Activated CD8-positive, alpha-beta memory T cell treated with anti-CD3 and anti-CD28 coated beads for 36 hours (primary cell): ENCODE data around the gene TMPRSS4. TPM values are rescaled to one million over a fixed set of nuclear protein-coding genes. Genes with fewer than 3 reads are reported as not detected.

Experiments used
- CTCF ChIA-PET: fragments of 350-600 bp; sonication (Branson Sonifier 250); formaldehyde crosslinking; loops from one replicate; lab custom pipeline; 2021; ENCODE audit warnings: antibody characterized with exemption; lab: Charles Lee
- POLR2A ChIA-PET: fragments of 350-600 bp; sonication (Branson Sonifier 250); formaldehyde crosslinking; loops from one replicate; lab custom pipeline; 2021; ENCODE audit warnings: antibody characterized with exemption; lab: Charles Lee
- total RNA-seq, 2 experiments: library from RNA; stranded (reverse); gene quantifications; one replicate each; pipeline ENCODE4 v1.2.3, GENCODE V29; 2021

The TMPRSS4 gene
- total RNA-seq, 2 experiments from 2014 or later, result not detected

DNA sequence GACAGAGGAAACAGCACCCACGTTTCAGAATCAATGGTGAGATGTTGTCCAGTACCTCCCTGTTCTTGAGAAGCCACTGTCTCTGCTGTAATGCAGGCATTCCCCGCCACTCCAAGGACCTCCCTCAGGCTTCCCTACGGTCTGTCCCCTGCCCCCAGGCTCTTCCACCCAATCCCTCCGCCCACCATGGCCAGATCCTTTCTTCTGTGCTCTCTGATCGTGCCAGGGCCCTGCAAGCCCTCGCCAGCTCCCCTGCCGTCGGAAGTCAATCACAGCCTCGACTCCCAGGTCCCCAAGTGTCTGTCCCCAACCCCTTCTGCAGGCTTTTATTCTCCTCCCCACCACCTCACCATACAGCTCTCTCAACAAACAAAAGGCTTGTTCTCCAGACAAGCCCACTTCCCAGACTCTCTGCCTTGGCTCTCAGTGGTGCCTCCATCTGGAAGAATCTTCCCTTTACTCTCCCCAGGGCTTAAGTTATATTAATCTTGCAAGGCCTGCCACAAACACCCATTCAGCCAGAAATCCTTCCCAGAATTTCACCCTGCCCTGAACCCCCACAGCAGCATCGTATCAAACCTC, 62.1 kb downstream of the TMPRSS4 start:
- ChIA-PET POLR2A (no interaction called here), CTCF (interaction anchor here (1.2 kb wide), 1 partner anchor 47 kb away, joined by 3 read pairs; no protein-coding TSS in a partner anchor)

DNA sequence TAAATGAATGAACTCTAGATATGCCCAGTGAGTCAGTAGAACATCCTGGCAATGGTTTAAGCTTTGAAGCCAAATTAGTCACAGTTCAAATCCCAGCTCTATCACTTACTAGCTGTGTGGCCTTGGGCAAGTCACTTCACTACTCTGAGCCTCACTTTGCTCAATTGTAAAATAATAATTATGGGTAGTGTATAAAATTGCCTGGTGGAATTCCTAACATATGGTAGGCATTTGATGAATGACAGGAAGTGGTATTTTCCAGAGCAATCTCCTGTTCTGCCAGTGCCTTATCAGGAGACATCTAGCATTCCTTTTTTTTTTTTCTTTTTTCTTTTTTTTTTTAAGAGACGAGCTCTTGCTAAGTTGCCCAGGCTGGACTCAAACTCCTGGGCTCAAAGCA, 62.7 kb downstream of the TMPRSS4 start:
- ChIA-PET CTCF (interaction anchor here (0.6 to 1.2 kb wide), 3 partner anchors 46 to 118 kb away, joined by 3 to 5 read pairs (median 3); no protein-coding TSS in a partner anchor), POLR2A (interaction anchor here (0.7 kb wide), 2 partner anchors 15 to 170 kb away, joined by 3 to 4 read pairs; no protein-coding TSS in a partner anchor)

DNA sequence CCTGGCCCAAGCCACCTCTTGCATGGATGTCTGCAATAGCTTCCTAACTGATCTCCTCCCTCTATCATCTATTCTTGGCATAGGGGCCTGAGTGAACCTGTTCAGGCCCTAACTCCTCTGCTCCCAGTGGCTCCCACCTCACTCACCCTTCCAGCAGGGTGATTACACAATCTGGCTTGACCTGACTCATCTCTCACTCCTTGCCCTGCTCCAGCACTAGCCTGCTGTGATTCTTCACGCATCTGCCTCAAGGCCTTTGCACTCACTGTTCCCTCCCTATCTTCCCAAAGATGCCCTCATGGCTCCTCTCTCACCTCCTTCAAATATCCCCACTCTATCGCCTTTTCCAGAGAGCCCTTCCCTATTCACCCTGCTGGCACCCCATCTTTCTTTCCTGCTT, 65.2 kb downstream of the TMPRSS4 start:
- ChIA-PET CTCF (interaction anchor here (1.1 to 1.2 kb wide), 2 partner anchors 29 to 56 kb away, joined by 3 read pairs; no protein-coding TSS in a partner anchor), POLR2A (no interaction called here)

DNA sequence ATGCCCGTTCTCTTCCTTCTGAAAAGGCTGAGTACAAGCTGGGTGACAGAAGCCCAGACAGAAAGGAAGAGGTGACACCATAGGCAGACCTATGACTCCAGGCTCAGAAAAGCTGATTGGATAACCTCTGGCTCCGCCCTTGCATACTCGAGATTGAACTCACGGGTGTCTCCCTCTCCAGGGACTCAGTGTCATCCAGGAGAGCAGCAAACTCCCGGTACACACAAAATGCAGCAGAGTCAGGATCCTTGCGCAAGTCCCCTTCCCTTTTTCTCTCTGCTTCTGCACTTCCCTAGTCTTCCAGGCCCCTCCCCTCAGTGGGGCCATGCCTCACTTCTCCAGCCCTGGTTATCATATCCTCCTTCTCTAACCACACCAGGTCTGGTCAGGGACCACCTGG, 65.9 kb downstream of the TMPRSS4 start:
- ChIA-PET POLR2A (no interaction called here), CTCF (interaction anchor here (0.5 to 2.0 kb wide), 2 partner anchors 16 to 153 kb away, joined by 3 to 6 read pairs; no protein-coding TSS in a partner anchor)

DNA sequence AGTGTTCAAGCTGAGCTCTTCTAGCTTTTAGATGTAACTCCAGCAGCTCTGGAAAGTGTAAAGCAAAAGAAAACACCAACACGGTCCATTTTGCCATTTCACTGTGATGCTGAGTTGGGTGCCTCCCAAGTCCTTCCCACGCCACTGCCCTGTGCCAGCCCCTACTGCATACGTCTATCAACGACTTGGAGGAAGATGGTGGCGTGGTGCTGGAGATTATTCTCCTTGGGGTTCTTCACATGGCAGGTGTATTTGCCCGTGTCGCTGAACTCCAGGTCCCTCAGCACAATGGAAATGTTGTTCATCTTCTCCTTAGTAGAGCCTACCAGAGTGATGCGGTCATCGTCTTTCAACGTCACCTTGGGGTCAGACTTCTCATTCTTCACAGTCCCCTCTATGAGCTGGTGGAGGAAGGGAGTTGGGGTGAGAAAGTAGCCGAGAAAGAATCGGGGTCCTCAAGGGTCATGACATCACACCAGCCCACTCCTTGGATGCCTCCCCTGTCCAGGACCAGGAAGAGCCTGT, 66.8 kb downstream of the TMPRSS4 start:
- ChIA-PET POLR2A (no interaction called here), CTCF (interaction anchor here (0.5 to 4.2 kb wide), 6 partner anchors 17 to 216 kb away, joined by 3 to 37 read pairs (median 4); partner anchors contain the start of gene UBE4A)

DNA sequence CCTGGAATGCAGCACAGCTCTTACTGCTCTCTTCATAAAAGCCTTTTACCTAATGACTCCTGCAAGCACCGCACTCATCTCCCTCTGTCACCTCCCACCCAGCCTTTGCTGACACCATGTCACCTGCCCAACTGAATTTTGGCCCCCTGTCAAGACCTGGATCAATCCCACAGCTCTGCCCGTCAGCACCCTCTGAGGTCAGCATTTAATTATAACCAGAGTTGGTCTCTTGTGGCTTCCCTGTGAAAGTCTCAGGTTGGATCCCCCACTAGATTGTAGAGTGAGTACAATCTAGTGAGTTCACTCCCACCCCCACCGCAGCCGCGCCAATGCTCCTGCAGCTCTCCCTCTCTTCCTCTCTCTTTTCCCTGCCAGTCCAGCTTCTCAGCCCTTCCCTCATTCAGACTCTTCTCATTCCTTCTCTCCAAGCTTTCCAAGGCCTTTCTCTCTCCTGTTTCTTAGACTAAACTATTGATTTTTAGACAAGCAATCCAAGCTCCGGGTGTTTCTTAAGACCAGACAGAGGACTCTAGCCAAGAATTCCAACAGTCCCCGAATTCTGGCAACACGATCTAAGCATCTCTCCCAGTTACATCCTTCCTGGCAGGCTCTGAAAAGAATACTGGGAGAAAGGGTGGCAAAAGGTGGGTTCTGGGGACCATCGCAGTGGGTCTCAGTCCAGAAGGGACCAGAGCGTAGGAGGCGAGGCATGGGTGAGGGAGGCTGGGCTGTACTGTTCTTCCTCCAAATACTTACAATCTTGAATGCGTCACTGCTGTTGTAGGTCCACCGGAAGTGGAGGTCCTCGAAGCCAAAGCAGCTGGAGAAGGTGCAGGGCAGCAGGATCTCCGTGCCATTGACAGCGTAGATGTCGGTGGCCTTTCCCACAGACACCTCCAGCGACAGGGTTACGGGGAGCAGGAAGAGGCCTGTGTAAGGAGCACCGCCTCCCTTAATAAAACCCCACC, 67.7 kb downstream of the TMPRSS4 start:
- CTCF ChIA-PET, result interaction anchor here (0.6 to 4.2 kb wide), 8 partner anchors 12 to 215 kb away, joined by 3 to 37 read pairs (median 4); partner anchors contain the start of gene UBE4A

DNA sequence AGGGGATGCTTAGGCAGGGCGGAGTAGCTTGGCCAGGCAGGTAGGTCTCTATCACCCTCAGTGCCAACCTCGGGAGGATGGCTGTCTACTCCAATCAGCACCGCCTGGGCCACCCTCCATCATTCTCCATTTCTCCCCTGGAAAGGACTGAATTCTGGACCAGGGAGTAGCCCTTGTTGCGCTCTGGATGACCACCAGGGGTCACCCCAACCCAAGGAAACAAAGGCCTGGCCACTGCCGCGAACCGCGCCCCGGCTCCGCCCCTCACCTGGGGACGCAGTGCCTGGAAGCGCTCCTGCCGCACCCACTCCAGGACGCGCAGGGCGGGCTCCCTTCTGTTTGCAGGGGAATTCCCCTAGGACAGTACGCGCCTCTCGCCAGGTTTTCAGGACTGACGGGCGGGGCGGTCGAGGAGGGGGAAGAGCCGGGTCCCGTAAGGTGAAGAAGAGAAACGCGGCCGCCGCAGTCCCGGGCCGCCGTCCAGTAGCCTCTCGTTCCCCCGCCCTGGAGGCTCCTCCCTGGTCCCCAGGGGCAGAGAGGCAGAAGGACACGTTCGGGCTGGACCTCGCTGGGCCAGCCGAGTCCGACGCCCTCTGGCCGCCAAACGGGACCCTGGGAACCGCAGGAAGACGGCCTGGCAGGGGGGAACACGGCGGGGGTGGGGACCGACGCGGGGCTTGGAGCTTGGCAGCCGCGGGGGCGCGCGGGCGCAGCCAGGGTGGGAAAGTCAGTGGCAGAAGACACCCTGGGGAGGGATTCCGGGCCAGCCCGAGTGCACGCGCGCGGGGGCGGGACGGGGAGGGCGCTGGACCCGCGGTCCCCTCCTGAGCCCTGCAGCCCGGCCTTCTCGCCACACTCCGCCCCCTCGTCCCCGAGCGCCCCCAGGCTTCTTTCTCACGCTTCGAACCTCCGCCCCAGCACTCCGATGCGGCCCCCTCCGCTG, 68.7 kb downstream of the TMPRSS4 start:
- ChIA-PET CTCF (interaction anchor here (0.6 to 4.2 kb wide), 12 partner anchors 10 to 259 kb away, joined by 3 to 37 read pairs (median 4); no protein-coding TSS in a partner anchor), POLR2A (no interaction called here)

More for the DNA sequence above, 67.7 kb downstream of the TMPRSS4 start:
- POLR2A ChIA-PET, result no interaction called here

DNA sequence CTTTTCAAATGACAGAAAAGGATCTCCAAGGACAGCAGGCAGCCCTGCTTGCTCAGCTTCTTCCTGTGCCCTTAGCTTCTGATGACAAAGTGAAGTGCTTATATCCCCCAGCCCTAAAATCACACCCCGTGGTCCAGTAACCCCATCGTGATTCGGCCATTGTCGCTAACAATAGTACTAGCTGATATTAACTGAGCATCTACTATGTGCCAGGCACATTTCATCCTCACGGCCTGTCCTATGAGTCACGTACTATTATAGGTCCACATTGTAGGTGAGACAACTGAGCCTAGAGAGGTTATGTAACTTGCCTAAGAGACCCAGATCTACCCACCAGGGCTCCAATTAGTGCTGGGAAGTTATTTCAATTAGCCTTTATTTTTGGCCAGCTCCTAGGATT, 69.7 kb downstream of the TMPRSS4 start:
- ChIA-PET CTCF (interaction anchor here (1.1 to 4.2 kb wide), 6 partner anchors 9 to 113 kb away, joined by 3 to 37 read pairs (median 4); no protein-coding TSS in a partner anchor), POLR2A (no interaction called here)

DNA sequence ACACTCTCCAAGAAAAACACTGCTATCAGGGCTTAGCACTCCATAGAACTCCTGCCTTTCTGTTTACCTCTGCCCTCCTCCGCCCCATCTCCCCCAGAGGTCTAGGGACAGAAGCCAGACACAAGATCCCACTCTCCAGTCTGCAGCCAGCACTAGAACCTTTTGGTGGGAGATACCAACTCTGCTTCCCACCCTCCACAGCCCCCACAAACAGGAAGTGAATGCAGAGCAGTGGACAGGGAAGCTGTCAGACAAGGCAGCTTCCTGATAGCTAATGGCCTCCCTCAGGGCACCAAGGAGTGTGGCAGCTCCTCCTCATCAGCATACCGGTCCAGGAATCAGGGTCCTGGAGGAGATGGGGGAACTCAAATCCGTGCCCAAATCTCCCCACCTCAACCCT, 70.6 kb downstream of the TMPRSS4 start:
- ChIA-PET CTCF (interaction anchor here (3.8 to 4.2 kb wide), 2 partner anchors 23 to 25 kb away, joined by 18 to 37 read pairs; no protein-coding TSS in a partner anchor), POLR2A (no interaction called here)

DNA sequence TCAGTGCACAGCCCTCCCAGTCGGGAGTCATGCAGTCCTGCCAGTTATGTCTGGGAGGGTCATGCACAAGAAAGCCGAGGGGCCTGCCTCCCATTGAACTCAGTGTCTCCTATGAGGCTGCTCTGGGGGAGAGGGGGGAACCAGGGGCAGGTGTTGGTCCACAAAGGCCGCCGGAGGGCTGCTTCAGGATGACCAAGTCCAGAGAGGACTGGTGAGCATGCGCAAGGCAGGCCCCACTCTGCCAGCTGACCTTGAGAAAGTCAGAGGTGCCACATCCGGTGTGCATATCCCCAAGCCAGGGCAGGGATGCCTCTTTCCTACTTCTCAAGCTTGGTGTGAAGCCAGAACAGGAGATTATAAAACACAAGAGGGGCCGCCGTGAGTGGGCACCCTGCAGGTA, 71.4 kb downstream of the TMPRSS4 start:
- ChIA-PET POLR2A (interaction anchor here (0.5 kb wide), 1 partner anchor 28 kb away, joined by 4 read pairs; the partner anchor contains the start of gene SCN2B), CTCF (interaction anchor here (1.5 to 3.8 kb wide), 2 partner anchors 24 to 147 kb away, joined by 6 to 18 read pairs; no protein-coding TSS in a partner anchor)

DNA sequence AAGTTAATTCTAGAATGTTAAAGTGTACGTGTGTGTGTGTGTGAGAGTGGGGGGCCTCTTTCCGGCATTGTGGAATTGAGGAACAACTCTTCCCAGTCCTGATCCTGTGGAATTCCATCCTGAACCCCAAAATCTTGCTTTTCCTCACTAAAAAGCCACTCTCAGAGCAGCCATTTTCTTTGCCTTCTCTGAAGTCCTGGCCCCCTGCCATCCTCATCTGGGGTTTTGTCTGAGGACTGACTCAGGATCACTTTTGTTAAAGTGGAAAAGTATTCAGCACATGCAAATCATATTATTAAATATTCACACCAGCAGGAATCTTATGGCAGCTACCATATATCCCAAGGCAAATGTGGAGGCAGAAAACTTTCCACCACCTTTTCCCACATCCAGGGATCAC, 72.0 kb downstream of the TMPRSS4 start:
- ChIA-PET POLR2A (interaction anchor here (0.5 kb wide), 1 partner anchor 28 kb away, joined by 4 read pairs; the partner anchor contains the start of gene SCN2B), CTCF (interaction anchor here (1.5 to 3.8 kb wide), 2 partner anchors 23 to 147 kb away, joined by 6 to 18 read pairs; no protein-coding TSS in a partner anchor)

DNA sequence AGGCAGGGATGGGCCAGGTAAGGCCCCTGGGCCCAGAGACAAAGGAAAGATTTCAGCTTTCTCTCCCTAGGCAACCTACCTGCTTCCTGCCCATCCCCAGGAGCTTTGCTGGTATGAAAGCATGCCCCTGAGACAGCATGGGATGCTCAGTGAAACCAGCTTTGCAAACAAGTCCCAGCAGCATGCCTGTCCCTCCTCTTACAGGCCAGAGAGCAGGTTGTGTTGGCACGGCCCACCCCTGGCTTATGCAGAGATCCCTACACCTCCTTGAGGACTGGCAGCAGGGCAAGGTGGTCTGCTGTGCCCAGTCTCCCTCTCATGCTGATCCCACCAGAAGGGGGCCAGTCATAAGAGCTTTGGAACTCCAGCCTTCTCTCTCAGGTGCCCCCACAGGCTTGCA, 72.6 kb downstream of the TMPRSS4 start:
- CTCF ChIA-PET, result interaction anchor here (0.6 to 3.8 kb wide), 3 partner anchors 23 to 193 kb away, joined by 3 to 18 read pairs (median 6); partner anchors contain the start of gene CD3D
- POLR2A ChIA-PET, result no interaction called here

DNA sequence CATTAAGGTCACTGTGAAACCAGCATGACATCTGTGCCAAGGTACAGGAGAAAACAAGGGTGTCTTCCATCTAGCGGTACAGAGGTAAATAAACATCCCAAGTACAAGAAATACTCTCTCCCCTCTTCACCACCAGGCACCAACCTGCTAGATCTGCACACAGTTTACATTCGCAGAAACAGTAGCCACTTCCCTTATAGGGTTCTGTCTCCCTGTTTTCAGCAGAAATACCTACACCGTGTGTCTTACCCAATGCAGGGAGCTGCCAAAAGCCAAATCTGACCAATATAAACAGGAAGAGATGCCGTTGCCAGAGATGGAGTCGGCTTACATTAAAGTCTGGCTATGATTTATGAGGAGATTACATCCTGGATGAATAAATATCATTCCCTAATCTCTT, 74.6 kb downstream of the TMPRSS4 start:
- CTCF ChIA-PET, result interaction anchor here (2.2 kb wide), 1 partner anchor 20 kb away, joined by 9 read pairs; no protein-coding TSS in a partner anchor

DNA sequence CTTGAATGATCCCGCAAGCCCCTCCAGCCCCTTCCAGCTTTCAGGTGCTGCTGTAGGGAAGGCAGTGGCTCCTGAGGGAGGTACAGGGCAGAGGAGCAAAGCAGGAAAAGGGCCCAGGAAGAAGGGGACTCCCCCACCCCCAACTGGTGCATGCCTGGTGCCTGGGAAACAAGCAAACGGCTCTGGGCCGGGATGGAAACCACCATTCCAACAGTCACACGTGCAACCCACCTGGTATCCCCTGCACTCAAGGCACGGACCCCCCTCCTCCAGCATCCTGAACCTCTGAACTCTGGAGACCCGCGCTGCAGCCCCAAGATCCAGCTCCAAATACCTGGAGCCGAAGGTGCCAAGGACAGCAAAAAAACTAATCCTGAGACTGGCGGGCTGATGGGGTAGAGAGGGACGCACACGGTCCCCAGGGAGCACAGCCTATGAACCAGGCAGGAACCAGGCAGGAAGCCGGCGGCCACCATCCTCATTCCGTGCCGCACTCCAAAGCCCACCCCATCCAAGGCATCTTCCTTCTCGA, 75.2 kb downstream of the TMPRSS4 start:
- CTCF ChIA-PET, result interaction anchor here (0.7 to 2.2 kb wide), 4 partner anchors 13 to 322 kb away, joined by 3 to 9 read pairs (median 5); no protein-coding TSS in a partner anchor

More for the DNA sequence above, 74.6 kb downstream of the TMPRSS4 start:
- POLR2A ChIA-PET, result no interaction called here

DNA sequence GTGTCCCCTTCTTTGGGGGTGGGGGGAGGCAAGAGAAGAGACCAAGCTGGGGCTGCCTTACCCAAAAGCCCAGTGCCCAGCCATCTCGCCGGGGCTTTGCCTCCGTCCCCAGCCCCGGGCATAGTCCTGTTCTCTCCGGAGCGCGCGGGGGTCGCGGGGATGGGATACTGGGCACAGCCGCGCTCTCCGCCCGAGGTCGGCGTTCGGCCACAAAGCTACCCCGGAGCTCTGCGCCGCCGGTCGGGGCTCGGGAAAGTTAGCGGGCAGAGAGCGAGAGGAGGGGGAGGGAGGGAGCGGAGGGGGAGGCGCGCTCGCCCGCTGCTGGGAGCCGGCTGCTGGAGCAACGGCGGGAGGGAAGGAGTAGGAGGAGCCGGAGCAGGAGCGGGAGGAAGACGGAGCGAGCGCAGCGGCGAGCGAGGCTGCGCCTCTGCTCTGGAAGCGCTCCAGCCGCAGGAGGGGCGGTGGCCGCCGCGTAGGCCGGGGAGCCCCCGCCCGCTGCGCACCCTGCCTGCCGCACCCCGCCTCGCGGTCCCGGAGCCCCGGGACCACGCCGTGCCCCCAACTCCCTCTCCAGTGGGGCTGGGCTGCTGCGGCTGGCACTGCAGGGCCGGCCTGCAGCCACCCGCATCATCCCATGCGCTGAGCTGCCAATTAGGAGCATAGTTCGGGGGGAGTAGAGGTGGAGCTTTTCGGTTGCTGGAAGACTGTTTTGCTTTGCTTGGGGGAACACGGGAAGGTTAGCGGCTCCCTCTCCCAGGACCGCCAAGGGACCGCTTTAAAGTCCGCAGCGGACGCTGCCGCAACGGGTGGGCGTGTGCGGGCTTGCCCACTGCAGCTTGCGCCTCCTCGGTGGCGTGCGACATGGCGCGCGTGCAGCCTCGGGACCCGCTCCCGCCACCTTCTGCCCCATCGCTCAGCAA, 75.9 kb downstream of the TMPRSS4 start, which contains the start of gene SCN4B:
SCN4B (minus strand) TSS at position 272 of the 920 bp plus-strand sequence; CDS start at position 122, 150 bp downstream.
- CTCF ChIA-PET, result interaction anchor here (0.7 to 2.2 kb wide), 4 partner anchors 13 to 323 kb away, joined by 3 to 9 read pairs (median 5); no protein-coding TSS in a partner anchor
- POLR2A ChIA-PET, result interaction anchor here (0.6 kb wide), 1 partner anchor 1053 kb away, joined by 3 read pairs; the partner anchor contains the start of gene CBL

More for the DNA sequence above, 75.2 kb downstream of the TMPRSS4 start:
- POLR2A ChIA-PET, result interaction anchor here (0.6 kb wide), 1 partner anchor 1054 kb away, joined by 3 read pairs; the partner anchor contains the start of gene CBL

DNA sequence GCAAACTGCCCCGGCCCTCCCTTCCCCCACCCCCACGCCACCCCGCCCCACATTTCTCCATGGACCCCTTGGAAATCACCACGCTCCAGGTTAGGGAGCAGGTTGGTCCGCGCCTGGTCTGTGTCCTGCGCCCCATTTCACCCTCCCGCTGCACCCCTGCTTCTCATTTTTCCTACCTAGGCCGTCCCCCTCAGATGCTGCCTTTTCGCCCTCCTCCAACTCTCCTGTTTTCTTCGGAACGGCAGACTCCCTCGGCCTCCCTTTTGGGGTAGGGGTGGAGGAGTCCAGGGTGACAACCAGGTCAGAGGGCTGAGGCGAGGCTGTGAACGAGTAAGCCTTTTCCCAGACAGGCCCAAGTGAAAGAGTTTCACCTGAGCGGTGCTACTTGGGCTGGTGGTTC, 76.6 kb downstream of the TMPRSS4 start:
- POLR2A ChIA-PET, result no interaction called here

More for the DNA sequence above, 76.6 kb downstream of the TMPRSS4 start:
- CTCF ChIA-PET, result interaction anchor here (1.2 to 2.2 kb wide), 2 partner anchors 12 to 18 kb away, joined by 6 to 9 read pairs; no protein-coding TSS in a partner anchor
